Heart left ventricle (tissue), 16 donors: ENCODE results near the gene GPX4. TPM values are rescaled to one million over a fixed set of nuclear protein-coding genes. Genes with fewer than 3 reads are reported as not detected.

Experiments
- ATAC-seq, 4 donors: fragments of 200-7000 bp; cut with Tn5 transposase; one replicate each; pipeline ENCODE4 v1.9.1; 2020 to 2022; ENCODE audit warnings: moderate library complexity in 4 of 4, mild to moderate bottlenecking in 3 of 4, moderate number of reproducible peaks in 1 of 4
- DNase-seq, 5 donors: peaks; one replicate each; pipeline ENCODE4 v3.0.0-alpha.2; 2020
- H3K27ac ChIP-seq, 12 donors: fragments of 200-600 bp; sonication (generic) in 4 of 12; one replicate each; pipeline versions ENCODE4 v1.5.0 to v1.8.0; 2016 to 2022; ENCODE audit warnings: mild to moderate bottlenecking in 2 of 12
- H3K27me3 ChIP-seq, 9 donors: fragments of 200-600 bp; sonication (generic) in 2 of 9; one replicate each; pipeline versions ENCODE4 v1.5.1 to v1.8.0; 2016 to 2022; ENCODE audit warnings: mild to moderate bottlenecking in 3 of 9
- H3K36me3 ChIP-seq, 9 donors: fragments of 200-600 bp; sonication (generic) in 2 of 9; one replicate each; pipeline versions ENCODE4 v1.5.0 to v1.8.0; 2018 to 2022; ENCODE audit warnings: mild to moderate bottlenecking in 2 of 9
- H3K4me1 ChIP-seq, 12 donors: fragments of 200-600 bp; sonication (generic) in 4 of 12; one replicate each; pipeline versions ENCODE4 v1.5.0 to v1.8.0; 2016 to 2022; ENCODE audit warnings: mild to moderate bottlenecking in 3 of 12
- H3K4me3 ChIP-seq, 12 donors: fragments of 200-600 bp; sonication (generic) in 4 of 12; one replicate each; pipeline versions ENCODE4 v1.5.0 to v1.8.0; 2017 to 2022; ENCODE audit warnings: mild to moderate bottlenecking in 9 of 12, moderate library complexity in 4 of 12
- H3K9me3 ChIP-seq, 12 donors: fragments of 200-600 bp; sonication (generic) in 4 of 12; one replicate each; pipeline versions ENCODE4 v1.5.0 to v1.8.0; 2016 to 2022; ENCODE audit warnings: mild to moderate bottlenecking in 1 of 12
- CTCF ChIP-seq, 12 donors: fragments of 200-600 bp; sonication (generic) in 4 of 12; IDR thresholded peaks; one replicate each; pipeline versions ENCODE4 v1.5.0 to v1.8.0; 2018 to 2022; ENCODE audit warnings: antibody characterized with exemption in 12 of 12, mild to moderate bottlenecking in 5 of 12
- POLR2A ChIP-seq, 2 donors: fragments of 450-650 bp; IDR thresholded peaks; one replicate each; pipeline ENCODE4 v1.6.1; 2017; ENCODE audit warnings: antibody characterized with exemption in 2 of 2, mild to moderate bottlenecking in 2 of 2, moderate library complexity in 2 of 2
- WGBS, 4 donors: extraction: QIAGEN DNeasy Blood & Tissue Kit in 2 of 4; methylation state at CpG; one replicate each; pipeline versions ENCODE4 v1.1.5 to v1.1.7; 2013 to 2018; 5-methylcytosine and 5-hydroxymethylcytosine counted together
- intact Hi-C, 10 donors: fragments of 100-400 bp; cut with DNase I; formaldehyde crosslinking; loops; one replicate each; pipeline versions ENCODE4 v1.11.1 to v1.14.2; 2022
- polyA plus RNA-seq, 2 donors: library from polyadenylated mRNA; stranded (reverse); fragments of 200-250 nt; gene quantifications; one replicate each; pipeline ENCODE4 v1.2.3, GENCODE V29; 2013
- total RNA-seq, 9 donors: library from RNA; depleted of rRNA in 2 of 9; stranded (reverse); fragments of >200 nt in 2 of 9; fragmentation: NEBNext Ultra II Directional in 3 of 9; extraction: Animal tissue kit (Norgen Biotek cat#: 25700) in 3 of 9; gene quantifications; one replicate each; pipeline versions ENCODE4 v1.1.0 to v1.2.4, GENCODE V29; 2016 to 2023
- donor health status: ischemic (EF 13 %, LVEDD 7.1; RV severe dilation, severe dysfunction).
- donor health status: healthy with polysubstance abuse.
- donor health status: DM: no; HTN: yes; CAD: no.
- donor health status: DM: no; HTN: no; CAD: no.
- donor health status: ischemic (EF 25% LVEDD 6.9; RV normal size, moderate dysfunction).
- donor health status: ischemic (EF 25% LVEDD 5.7; RV mildly dilated, moderate dysfunction).
- donor health status: healthy.
- donor health status: DM: yes; HTN: yes; CAD: no.
- donor health status: ischemic (EF 35%, LVEDD 5.7; RV mildly dilated, moderate dysfunction).
- donor health status: nonischemic (EF 11% LVEDD 7.7; RV severe dilation, severe dysfunction).
- donor health status: DM: yes; HTN: yes; CAD: no.
- donor health status: PGD.
- donor health status: ischemic (EF 29% LVEDD 5.4; RV normal size, mild dysfunction).
- donor health status: nonischemic (EF 23%, LVEDD 6.1; RV moderate dilation, normal function).

GPX4 gene
- total and polyA plus RNA-seq, 11 donors, result 251 to 590 (median 326) TPM

- TF ChIP-seq POLR2A (IDR thresholded peaks at IDR 0.05) (no peak), CTCF (IDR thresholded peaks at IDR 0.05) (no peak)
- H3K27me3 ChIP-seq, result peaks cover 29 to 76% (median 51%) of the 10 kb centered on the region in 9 donors
- DNase-seq (peak in 1 of 5 donors; percentile 61), ATAC-seq (no peak)
- peak overlapping the region in 7 of 12 donors; percentile 30 to 80 (median 47) for H3K4me3 ChIP-seq
- peaks cover 5 to 52% (median 24%) of the 10 kb centered on the region in 12 donors for H3K4me1 ChIP-seq
- H3K9me3 ChIP-seq, result no peaks in the 10 kb centered on the region
- H3K27ac ChIP-seq, result peak overlapping the region in 2 of 12 donors; percentile 82 to 97
- intact Hi-C loops, result no loop called here
- H3K36me3 ChIP-seq, result peaks cover 0 to 16% (median 0%) of the 10 kb centered on the region in 9 donors
- 25 to 28% (median 26%) methylated on average over 16 to 17 of the region's 17 CpGs for WGBS, 4 donors
Observed at GRCh38 chr19:1066251-1066747, 37.5 kb upstream of the GPX4 start.

- WGBS, 4 donors, result 4 to 16% (median 7%) methylated on average over 18 to 61 of the region's 61 CpGs
- H3K27ac ChIP-seq, result peak within 1 kb of the TSS in 8 of 12 donors; percentile 38 to 97 (median 52)
- ATAC-seq (peak in 3 of 4 donors; percentile 4 to 17 (median 4)), DNase-seq (peak in 3 of 5 donors; percentile 41 to 86 (median 71))
- peaks cover 5 to 57% (median 26%) of the 10 kb centered on the region in 12 donors for H3K4me1 ChIP-seq
- H3K9me3 ChIP-seq, result no peaks in the 10 kb centered on the region
- peaks cover 29 to 81% (median 51%) of the 10 kb centered on the region in 9 donors for H3K27me3 ChIP-seq
- TF ChIP-seq POLR2A (IDR thresholded peaks at IDR 0.05), result no peak
- TF ChIP-seq CTCF (IDR thresholded peaks at IDR 0.05), result no peak
- H3K36me3 ChIP-seq, result peaks cover 0 to 20% (median 0%) of the 10 kb centered on the region in 9 donors
- intact Hi-C loops, result no loop called here
- peak within 1 kb of the TSS in 11 of 12 donors; percentile 22 to 80 (median 45) for H3K4me3 ChIP-seq
Observed at GRCh38 chr19:1066748-1067340, 37.0 kb upstream of the GPX4 start, which contains the start of gene ARHGAP45. ARHGAP45 (plus strand) TSS chr19:1067167; CDS start chr19:1067406, 239 bp downstream.

- Histone ChIP-seq H3K27ac (peak overlapping the region in 8 of 12 donors; percentile 38 to 97 (median 52)), H3K36me3 (peaks cover 0 to 22% (median 0%) of the 10 kb centered on the region in 9 donors), H3K4me1 (peaks cover 5 to 61% (median 26%) of the 10 kb centered on the region in 12 donors), H3K27me3 (peaks cover 33 to 86% (median 51%) of the 10 kb centered on the region in 9 donors), H3K4me3 (peak overlapping the region in 11 of 12 donors; percentile 22 to 80 (median 45)), H3K9me3 (no peaks in the 10 kb centered on the region)
- intact Hi-C loops, result no loop called here
- WGBS, 4 donors, result 3 to 8% (median 5%) methylated on average over 23 to 38 of the region's 38 CpGs
- ATAC-seq, result no peak
- DNase-seq, result no peak
- TF ChIP-seq POLR2A (IDR thresholded peaks at IDR 0.05) (no peak), CTCF (IDR thresholded peaks at IDR 0.05) (no peak)
Observed at GRCh38 chr19:1067341-1067957, 36.3 kb upstream of the GPX4 start.
